Thyroid gland (tissue), 4 donors: Measurements from ENCODE around the gene SLC45A1.

Source experiments
- POLR2A ChIP-seq, 2 donors: fragments of 450-650 bp; IDR thresholded peaks; one replicate each; pipeline ENCODE4 v1.6.1; 2017; ENCODE audit warnings: antibody characterized with exemption in 2 of 2, mild to moderate bottlenecking in 2 of 2, moderate library complexity in 1 of 2
- TF ChIP-seq, protein P1 (sequence below), 6 experiments: fragments of 200-600 bp in 3 of 6; fragments of 450-650 bp in 3 of 6; sonication (generic) in 3 of 6; IDR thresholded peaks; one replicate each; pipeline ENCODE4 v1.5.1; 2016 to 2019; ENCODE audit warnings: antibody characterized with exemption in 6 of 6, mild to moderate bottlenecking in 2 of 6, inconsistent platforms in 1 of 6, moderate library complexity in 1 of 6

GRCh38 chr1:8283058-8283884 lies 34.6 kb upstream of the SLC45A1 start:
- TF ChIP-seq, protein P1, sequence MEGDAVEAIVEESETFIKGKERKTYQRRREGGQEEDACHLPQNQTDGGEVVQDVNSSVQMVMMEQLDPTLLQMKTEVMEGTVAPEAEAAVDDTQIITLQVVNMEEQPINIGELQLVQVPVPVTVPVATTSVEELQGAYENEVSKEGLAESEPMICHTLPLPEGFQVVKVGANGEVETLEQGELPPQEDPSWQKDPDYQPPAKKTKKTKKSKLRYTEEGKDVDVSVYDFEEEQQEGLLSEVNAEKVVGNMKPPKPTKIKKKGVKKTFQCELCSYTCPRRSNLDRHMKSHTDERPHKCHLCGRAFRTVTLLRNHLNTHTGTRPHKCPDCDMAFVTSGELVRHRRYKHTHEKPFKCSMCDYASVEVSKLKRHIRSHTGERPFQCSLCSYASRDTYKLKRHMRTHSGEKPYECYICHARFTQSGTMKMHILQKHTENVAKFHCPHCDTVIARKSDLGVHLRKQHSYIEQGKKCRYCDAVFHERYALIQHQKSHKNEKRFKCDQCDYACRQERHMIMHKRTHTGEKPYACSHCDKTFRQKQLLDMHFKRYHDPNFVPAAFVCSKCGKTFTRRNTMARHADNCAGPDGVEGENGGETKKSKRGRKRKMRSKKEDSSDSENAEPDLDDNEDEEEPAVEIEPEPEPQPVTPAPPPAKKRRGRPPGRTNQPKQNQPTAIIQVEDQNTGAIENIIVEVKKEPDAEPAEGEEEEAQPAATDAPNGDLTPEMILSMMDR (IDR thresholded peaks at IDR 0.05), result no peak
- no peak for TF ChIP-seq POLR2A (IDR thresholded peaks at IDR 0.05)
